Muscle layer of duodenum (tissue), 2 donors: Measurements from ENCODE around the gene NPIPA5.
"Not testable (repeated sequence)": the region's sequence is repeated elsewhere in the genome, so short reads cannot be mapped to it uniquely, and the experiment has no call there.

ENCODE experiments used
- H3K27ac ChIP-seq: one replicate; pipeline ENCODE4 v1.7.0; 2013; ENCODE audit warnings: mild to moderate bottlenecking, low read length
- H3K27me3 ChIP-seq: one replicate; pipeline ENCODE4 v1.7.0; 2013; ENCODE audit warnings: low read depth, mild to moderate bottlenecking, control low read depth, low read length
- H3K36me3 ChIP-seq, 2 donors: one replicate each; pipeline ENCODE4 v1.7.0; 2013; ENCODE audit warnings: low read length in 2 of 2, control low read depth in 1 of 2, mild to moderate bottlenecking in 1 of 2; ENCODE audit not compliant: insufficient read depth in 2 of 2, control insufficient read depth in 1 of 2
- H3K4me1 ChIP-seq, 2 donors: one replicate each; pipeline ENCODE4 v1.7.0; 2013; ENCODE audit warnings: low read length in 2 of 2, mild to moderate bottlenecking in 2 of 2, control low read depth in 1 of 2, moderate library complexity in 1 of 2; ENCODE audit not compliant: insufficient read depth in 2 of 2, control insufficient read depth in 1 of 2
- H3K4me3 ChIP-seq, 2 donors: one replicate each; pipeline ENCODE4 v1.7.0; 2013; ENCODE audit warnings: low read length in 2 of 2, low read depth in 1 of 2, mild to moderate bottlenecking in 1 of 2
- H3K9me3 ChIP-seq, 2 donors: one replicate each; pipeline ENCODE4 v1.7.0; 2013; ENCODE audit warnings: low read length in 2 of 2, control low read depth in 1 of 2, mild to moderate bottlenecking in 1 of 2; ENCODE audit not compliant: control insufficient read depth in 1 of 2
- donor health status: healthy.

NPIPA5 gene

GRCh38 chr16:15404091-15404490 lies 26.0 kb upstream of the NPIPA5 start:
- not testable (repeated sequence) for H3K27ac ChIP-seq, H3K27me3 ChIP-seq, H3K4me3 ChIP-seq, H3K4me1 ChIP-seq, H3K36me3 ChIP-seq, H3K9me3 ChIP-seq

GRCh38 chr16:15403392-15403995 lies 25.4 kb upstream of the NPIPA5 start:
- Histone ChIP-seq H3K27ac (no peak overlapping the region), H3K4me1 (no peaks in the 10 kb centered on the region), H3K36me3 (peaks cover 0 to 8% of the 10 kb centered on the region in 2 donors), H3K27me3 (no peaks in the 10 kb centered on the region), H3K4me3 (no peak overlapping the region), H3K9me3 (no peaks in the 10 kb centered on the region)

- Histone ChIP-seq H3K4me3 (no peak overlapping the region), H3K9me3 (no peaks in the 10 kb centered on the region), H3K4me1 (no peaks in the 10 kb centered on the region), H3K36me3 (peaks cover 0 to 8% of the 10 kb centered on the region in 2 donors), H3K27me3 (no peaks in the 10 kb centered on the region), H3K27ac (no peak overlapping the region)
Observed at GRCh38 chr16:15401972-15402371, 23.9 kb upstream of the NPIPA5 start.

GRCh38 chr16:15400314-15400713 lies 22.2 kb upstream of the NPIPA5 start:
- H3K27ac ChIP-seq, H3K4me1 ChIP-seq, H3K9me3 ChIP-seq, H3K36me3 ChIP-seq, H3K27me3 ChIP-seq, H3K4me3 ChIP-seq: not testable (repeated sequence)

DNA sequence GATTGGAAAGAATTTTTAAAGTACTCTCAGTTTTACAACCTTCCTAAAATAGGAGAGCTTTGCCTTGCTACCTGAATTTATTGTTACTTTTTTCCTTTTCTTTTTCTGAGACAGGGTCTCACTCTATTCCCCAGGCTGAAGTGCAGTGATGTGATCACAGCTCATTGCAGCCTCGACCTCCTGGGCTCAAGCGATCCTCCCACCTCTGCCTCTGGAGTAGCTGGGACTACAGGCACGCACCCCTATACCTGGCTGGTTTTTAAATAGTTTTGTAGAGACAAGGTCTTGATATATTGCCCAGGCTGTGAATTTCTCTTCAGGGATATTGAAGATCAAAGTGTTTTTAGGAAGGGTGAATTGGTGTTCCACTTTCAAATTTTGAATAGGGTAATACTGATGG lies 21.2 kb upstream of the NPIPA5 start:
- no peaks in the 10 kb centered on the region for H3K4me1 ChIP-seq

GRCh38 chr16:15398618-15399316 lies 20.7 kb upstream of the NPIPA5 start:
- Histone ChIP-seq H3K27me3 (no peaks in the 10 kb centered on the region), H3K27ac (no peak overlapping the region), H3K9me3 (no peaks in the 10 kb centered on the region), H3K4me1 (no peaks in the 10 kb centered on the region), H3K4me3 (no peak overlapping the region), H3K36me3 (peaks cover 0 to 8% of the 10 kb centered on the region in 2 donors)

More for the DNA sequence above, 21.2 kb upstream of the NPIPA5 start:
- Histone ChIP-seq H3K27ac (no peak overlapping the region), H3K9me3 (no peaks in the 10 kb centered on the region), H3K36me3 (peaks cover 0 to 8% of the 10 kb centered on the region in 2 donors), H3K4me3 (no peak overlapping the region), H3K27me3 (no peaks in the 10 kb centered on the region)

DNA sequence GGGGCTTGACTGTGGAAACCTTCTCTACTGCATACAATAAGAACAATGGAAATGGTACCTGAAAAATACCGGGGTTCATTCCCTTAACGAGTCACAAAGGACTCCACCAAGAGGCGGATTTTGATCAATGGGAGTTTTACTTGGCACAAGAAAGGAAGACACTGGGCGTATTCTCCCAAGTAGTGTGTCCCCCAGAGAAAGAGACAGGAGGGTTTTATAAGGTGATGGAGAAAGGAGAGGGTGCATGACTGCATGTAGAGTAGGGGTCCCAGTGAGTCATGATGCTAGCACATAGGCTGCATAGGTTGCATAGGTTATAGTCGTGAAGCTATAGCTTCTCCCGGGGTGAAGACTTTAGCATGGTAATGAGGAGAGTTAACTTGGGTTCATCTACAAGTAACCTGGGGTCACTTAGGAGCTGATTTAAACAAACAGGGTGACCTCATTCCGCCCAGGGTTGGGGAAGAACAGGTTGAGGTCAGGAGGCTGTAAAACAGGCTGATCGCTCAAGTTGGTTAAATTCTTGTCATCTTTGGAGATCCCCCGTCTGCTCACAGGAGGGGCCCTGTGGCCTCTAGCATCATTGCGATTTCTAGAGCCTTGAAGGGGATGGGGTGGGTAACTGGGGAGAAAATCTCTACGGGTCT lies 19.0 kb upstream of the NPIPA5 start:
- no peak overlapping the region for H3K4me3 ChIP-seq
- H3K4me1 ChIP-seq, result no peaks in the 10 kb centered on the region
- no peaks in the 10 kb centered on the region for H3K27me3 ChIP-seq
- H3K36me3 ChIP-seq, result peaks cover 0 to 6% of the 10 kb centered on the region in 2 donors
- H3K9me3 ChIP-seq, result no peaks in the 10 kb centered on the region
- H3K27ac ChIP-seq, result no peak overlapping the region

- not testable (repeated sequence) for H3K27me3 ChIP-seq, H3K4me1 ChIP-seq, H3K27ac ChIP-seq, H3K36me3 ChIP-seq, H3K9me3 ChIP-seq
- peak overlapping the region; percentile 11 to 81 for H3K4me3 ChIP-seq
Observed at GRCh38 chr16:15396509-15396829, 18.4 kb upstream of the NPIPA5 start.

DNA sequence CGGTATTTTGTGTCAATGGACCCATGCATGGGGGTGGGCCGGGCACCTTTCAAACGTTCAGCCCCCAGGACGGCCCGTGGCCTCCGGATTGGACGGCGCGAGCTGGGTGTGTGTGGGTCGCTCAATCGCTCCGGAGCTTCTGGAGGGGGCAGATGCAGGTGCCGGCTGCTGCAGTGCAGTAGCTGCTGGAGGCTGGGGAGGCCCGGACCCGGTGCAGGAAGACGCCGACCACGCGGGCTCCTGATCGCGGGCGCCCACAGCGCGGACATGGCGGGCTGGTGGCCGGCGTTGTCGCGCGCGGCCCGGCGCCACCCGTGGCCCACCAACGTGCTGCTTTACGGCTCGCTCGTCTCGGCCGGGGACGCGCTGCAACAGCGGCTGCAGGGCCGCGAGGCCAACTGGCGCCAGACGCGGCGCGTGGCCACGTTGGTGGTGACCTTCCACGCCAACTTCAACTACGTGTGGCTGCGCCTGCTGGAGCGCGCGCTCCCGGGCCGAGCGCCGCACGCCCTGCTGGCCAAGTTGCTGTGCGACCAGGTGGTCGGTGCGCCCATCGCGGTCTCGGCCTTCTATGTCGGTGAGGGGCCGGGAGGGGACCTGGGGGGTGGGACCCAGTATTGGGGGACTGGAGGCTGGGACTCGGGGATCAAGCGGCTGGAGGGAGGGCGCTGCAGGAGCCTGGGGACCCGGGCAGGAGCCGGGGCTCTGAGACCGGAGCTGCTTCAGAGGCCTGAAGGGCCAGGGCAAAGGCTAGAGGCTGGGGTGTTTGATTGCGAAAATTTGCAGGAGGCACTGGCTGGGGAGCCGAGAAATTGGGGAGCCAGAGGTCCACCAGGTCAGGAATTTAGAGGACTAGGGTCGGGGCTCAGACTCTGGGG lies 17.8 kb upstream of the NPIPA5 start, which contains the start of gene MPV17L:
Gene MPV17L, plus strand, starts transcription at position 124 of the 878 bp plus-strand sequence. Its CDS starts 144 bp downstream, at position 268.
- not testable (repeated sequence) for H3K9me3 ChIP-seq, H3K27ac ChIP-seq, H3K36me3 ChIP-seq

DNA sequence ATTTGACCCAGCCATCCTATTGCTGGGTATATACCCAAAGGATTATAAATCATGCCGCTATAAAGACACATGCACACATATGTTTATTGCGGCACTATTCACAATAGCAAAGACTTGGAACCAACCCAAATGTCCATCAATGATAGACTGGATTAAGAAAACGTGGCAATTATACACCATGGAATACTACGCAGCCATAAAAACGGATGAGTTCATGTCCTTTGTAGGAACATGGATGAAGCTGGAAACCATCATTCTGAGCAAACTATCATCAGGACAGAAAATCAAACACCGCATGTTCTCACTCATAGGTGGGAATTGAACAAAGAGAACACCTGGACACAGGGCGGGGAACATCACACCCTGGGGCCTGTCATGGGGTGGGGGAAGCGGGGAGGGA lies 14.9 kb upstream of the NPIPA5 start:
- not testable (repeated sequence) for H3K27me3 ChIP-seq, H3K9me3 ChIP-seq, H3K4me3 ChIP-seq, H3K36me3 ChIP-seq, H3K27ac ChIP-seq, H3K4me1 ChIP-seq

More for the DNA sequence above, 17.8 kb upstream of the NPIPA5 start, which contains the start of gene MPV17L:
- H3K27me3 ChIP-seq, H3K4me1 ChIP-seq: not testable (repeated sequence)
- H3K4me3 ChIP-seq, result peak within 1 kb of the TSS; percentile 26 to 81

DNA sequence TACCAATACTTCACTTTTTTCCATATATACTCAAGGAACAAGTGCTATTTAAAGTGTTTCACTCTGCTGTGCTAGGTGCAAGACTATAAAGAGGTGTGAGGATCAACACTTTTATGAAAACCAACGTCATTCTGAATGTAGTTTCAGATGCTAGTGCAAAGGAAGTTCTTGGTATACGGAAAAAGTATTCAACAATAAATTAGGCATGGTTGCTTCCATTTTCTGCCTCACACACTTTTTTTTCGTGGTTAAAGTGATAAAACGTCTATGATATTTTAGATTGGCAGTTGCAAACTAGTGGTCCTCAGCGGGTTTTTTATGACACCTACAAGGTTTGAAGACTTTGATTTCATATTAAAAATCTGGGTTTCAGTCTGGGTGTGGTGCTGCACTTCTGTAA lies 11.8 kb upstream of the NPIPA5 start:
- not testable (repeated sequence) for H3K9me3 ChIP-seq, H3K36me3 ChIP-seq, H3K27me3 ChIP-seq, H3K4me3 ChIP-seq, H3K4me1 ChIP-seq, H3K27ac ChIP-seq
